GM23338 (cell line): Measurements from ENCODE around the gene MAMDC2.

Experiments used
- CTCF ChIP-seq, 2 experiments: fragments of 200-600 bp in 1 of 2; sonication (generic) in 1 of 2; conservative IDR thresholded peaks; 2 replicates each; pipeline versions ENCODE4 v1.5.1 to v1.6.1; 2016 to 2017; ENCODE audit warnings: antibody characterized with exemption in 2 of 2, low read depth in 2 of 2, mild to moderate bottlenecking in 2 of 2, moderate library complexity in 1 of 2
- EZH2 ChIP-seq: fragments of 200-600 bp; sonication (generic); IDR thresholded peaks from one replicate; pipeline ENCODE4 v1.8.0; 2017; ENCODE audit warnings: antibody characterized with exemption, mild to moderate bottlenecking, low read depth; ENCODE audit not compliant: unreplicated experiment
- EZH2phosphoT487 ChIP-seq: fragments of 200-600 bp; sonication (generic); IDR thresholded peaks from one replicate; pipeline ENCODE4 v1.8.1; 2018; ENCODE audit warnings: antibody characterized with exemption; ENCODE audit not compliant: unreplicated experiment
- JUNB ChIP-seq: IDR thresholded peaks from one replicate; pipeline ENCODE4 v1.6.1; 2016; ENCODE audit warnings: antibody characterized with exemption; ENCODE audit not compliant: unreplicated experiment
- POLR2AphosphoS5 ChIP-seq: IDR thresholded peaks from 2 replicates; pipeline ENCODE4 v1.6.1; 2016; ENCODE audit warnings: antibody characterized with exemption, low read depth

- TF ChIP-seq CTCF (conservative IDR thresholded peaks at IDR 0.05; ENCODE audit: low read depth in 2 of 2) (no peak), POLR2AphosphoS5 (no peak), JUNB (no peak), EZH2 (no peak), EZH2phosphoT487 (no peak)
Observed at GRCh38 chr9:70052768-70053167, 9.1 kb downstream of the MAMDC2 start.
